Tibial artery (tissue), 4 donors: ENCODE results near the gene CYP24A1.

Source experiments
- DNase-seq, 2 donors: peaks; one replicate each; pipeline ENCODE4 v3.0.0-alpha.2; 2019
- H3K27ac ChIP-seq, 2 donors: fragments of 200-600 bp; sonication (generic) in 1 of 2; 1 replicate in 1 of 2; 2 replicates in 1 of 2; pipeline ENCODE4 v1.5.1; 2018 to 2019; ENCODE audit warnings: mild to moderate bottlenecking in 1 of 2
- H3K27me3 ChIP-seq, 2 donors: fragments of 200-600 bp; sonication (generic) in 1 of 2; one replicate each; pipeline versions ENCODE4 v1.5.1 to v1.6.0; 2016 to 2019
- H3K36me3 ChIP-seq, 3 donors: fragments of 200-600 bp; sonication (generic) in 2 of 3; one replicate each; pipeline ENCODE4 v1.5.1; 2016 to 2019; ENCODE audit warnings: mild to moderate bottlenecking in 2 of 3
- H3K4me1 ChIP-seq, 4 donors: fragments of 200-600 bp; sonication (generic) in 2 of 4; 1 replicate in 3 of 4; 2 replicates in 1 of 4; pipeline ENCODE4 v1.5.1; 2016 to 2019
- H3K4me3 ChIP-seq, 2 donors: fragments of 200-600 bp; sonication (generic) in 1 of 2; 1 replicate in 1 of 2; 2 replicates in 1 of 2; pipeline ENCODE4 v1.5.1; 2018 to 2019; ENCODE audit warnings: mild to moderate bottlenecking in 2 of 2
- H3K9me3 ChIP-seq, 3 donors: fragments of 200-600 bp; sonication (generic) in 1 of 3; one replicate each; pipeline ENCODE4 v1.5.1; 2016 to 2019
- intact Hi-C: fragments of 100-400 bp; cut with DNase I; formaldehyde crosslinking; loops from one replicate; pipeline ENCODE4 v1.15.0; 2023; ENCODE audit warnings: low total_unique reads
- TF ChIP-seq, protein P1 (sequence below), 2 experiments: fragments of 200-600 bp in 1 of 2; fragments of 450-650 bp in 1 of 2; IDR thresholded peaks; one replicate each; pipeline ENCODE4 v1.5.1; 2017 to 2019; ENCODE audit warnings: antibody characterized with exemption in 2 of 2, mild to moderate bottlenecking in 1 of 2, moderate library complexity in 1 of 2

The CYP24A1 gene

GRCh38 chr20:54172532-54172855, 1.3 kb downstream of the CYP24A1 start:
- Histone ChIP-seq H3K4me1 (peaks cover 0 to 21% (median 12%) of the 10 kb centered on the region in 4 donors), H3K9me3 (no peaks in the 10 kb centered on the region), H3K36me3 (no peaks in the 10 kb centered on the region), H3K4me3 (no peak overlapping the region), H3K27me3 (peaks cover 0 to 75% of the 10 kb centered on the region in 2 donors), H3K27ac (no peak overlapping the region)
- TF ChIP-seq, protein P1, sequence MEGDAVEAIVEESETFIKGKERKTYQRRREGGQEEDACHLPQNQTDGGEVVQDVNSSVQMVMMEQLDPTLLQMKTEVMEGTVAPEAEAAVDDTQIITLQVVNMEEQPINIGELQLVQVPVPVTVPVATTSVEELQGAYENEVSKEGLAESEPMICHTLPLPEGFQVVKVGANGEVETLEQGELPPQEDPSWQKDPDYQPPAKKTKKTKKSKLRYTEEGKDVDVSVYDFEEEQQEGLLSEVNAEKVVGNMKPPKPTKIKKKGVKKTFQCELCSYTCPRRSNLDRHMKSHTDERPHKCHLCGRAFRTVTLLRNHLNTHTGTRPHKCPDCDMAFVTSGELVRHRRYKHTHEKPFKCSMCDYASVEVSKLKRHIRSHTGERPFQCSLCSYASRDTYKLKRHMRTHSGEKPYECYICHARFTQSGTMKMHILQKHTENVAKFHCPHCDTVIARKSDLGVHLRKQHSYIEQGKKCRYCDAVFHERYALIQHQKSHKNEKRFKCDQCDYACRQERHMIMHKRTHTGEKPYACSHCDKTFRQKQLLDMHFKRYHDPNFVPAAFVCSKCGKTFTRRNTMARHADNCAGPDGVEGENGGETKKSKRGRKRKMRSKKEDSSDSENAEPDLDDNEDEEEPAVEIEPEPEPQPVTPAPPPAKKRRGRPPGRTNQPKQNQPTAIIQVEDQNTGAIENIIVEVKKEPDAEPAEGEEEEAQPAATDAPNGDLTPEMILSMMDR (IDR thresholded peaks at IDR 0.05) = no peak
- DNase-seq = no peak
- intact Hi-C loops = no loop called here

- Histone ChIP-seq H3K9me3 (no peaks in the 10 kb centered on the region), H3K27ac (no peak overlapping the region), H3K4me3 (no peak overlapping the region), H3K4me1 (peaks cover 0 to 21% (median 12%) of the 10 kb centered on the region in 4 donors), H3K36me3 (no peaks in the 10 kb centered on the region), H3K27me3 (peaks cover 0 to 80% of the 10 kb centered on the region in 2 donors)
- intact Hi-C loops = no loop called here
- DNase-seq = no peak
- TF ChIP-seq, protein P1 (IDR thresholded peaks at IDR 0.05) = no peak
Observed at GRCh38 chr20:54170963-54171362, 2.8 kb downstream of the CYP24A1 start.

DNA sequence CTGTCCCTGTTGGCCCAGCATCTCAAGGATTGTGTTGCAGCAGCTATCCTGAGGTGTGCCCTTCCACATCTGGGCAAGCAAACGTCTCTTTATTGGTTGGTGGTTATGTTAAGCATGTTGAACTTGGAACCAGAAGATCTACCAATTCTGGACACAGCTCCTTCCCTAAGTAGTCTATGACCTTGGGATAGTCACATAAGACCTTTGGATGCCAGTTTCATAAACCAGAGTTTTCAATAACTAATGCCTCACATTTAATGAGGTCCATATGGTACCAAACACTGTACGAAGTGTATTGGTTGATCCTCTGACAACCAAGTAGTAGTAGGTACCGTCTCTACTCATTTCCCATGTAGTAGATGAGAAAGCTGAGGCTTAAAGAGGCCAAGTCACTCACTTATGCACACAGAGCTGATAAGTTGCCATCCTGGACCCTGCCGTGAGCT, 3.7 kb downstream of the CYP24A1 start:
- H3K36me3 ChIP-seq = no peaks in the 10 kb centered on the region
- H3K27me3 ChIP-seq = peaks cover 0 to 75% of the 10 kb centered on the region in 2 donors
- TF ChIP-seq, protein P1 (IDR thresholded peaks at IDR 0.05) = no peak
- DNase-seq = no peak
- no peak overlapping the region for H3K4me3 ChIP-seq
- peaks cover 0 to 21% (median 12%) of the 10 kb centered on the region in 4 donors for H3K4me1 ChIP-seq
- H3K9me3 ChIP-seq = no peaks in the 10 kb centered on the region
- intact Hi-C loops = no loop called here
- no peak overlapping the region for H3K27ac ChIP-seq

DNA sequence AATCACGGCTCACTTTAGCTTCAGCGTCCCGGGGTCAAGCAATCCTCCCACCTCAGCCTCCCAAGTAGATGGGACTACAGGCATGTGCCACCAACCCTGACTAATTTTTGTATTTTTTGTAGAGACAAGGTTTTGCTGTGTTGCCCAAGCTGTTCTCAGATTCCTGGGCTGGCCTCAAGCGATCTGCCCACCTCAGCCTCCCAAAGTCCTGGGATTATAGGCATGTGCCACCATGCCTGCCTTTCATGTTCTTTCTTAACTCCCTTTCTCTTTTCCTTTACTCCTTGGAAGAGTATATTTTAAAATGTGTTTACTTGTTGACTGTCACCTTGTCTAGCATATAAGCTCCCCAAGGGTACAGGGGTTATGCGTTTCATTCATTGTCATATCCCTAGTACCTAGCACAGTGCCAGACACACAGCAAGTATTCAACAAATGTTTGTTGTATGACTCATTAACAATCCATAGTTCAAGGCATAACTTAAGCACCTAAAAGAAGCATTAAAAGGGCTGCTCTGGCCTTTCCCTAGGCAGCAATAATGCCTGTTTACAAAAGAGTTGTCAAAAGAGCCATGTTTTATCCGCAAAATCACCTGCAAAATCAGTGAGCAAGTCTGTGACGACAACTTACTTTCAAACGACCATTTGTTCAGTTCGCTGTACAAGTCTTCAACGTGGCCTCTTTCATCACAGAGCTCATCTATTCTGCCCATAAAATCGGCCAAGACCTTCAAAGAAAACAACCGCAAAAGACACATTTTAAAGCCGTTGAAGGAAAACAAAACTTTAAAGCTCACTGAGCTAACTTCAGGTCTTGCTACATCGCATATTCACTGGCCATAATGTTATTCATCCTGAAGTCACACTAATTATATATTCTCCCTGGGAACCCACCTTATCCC, 4.6 kb downstream of the CYP24A1 start:
- intact Hi-C loops = no loop called here
- H3K27me3 ChIP-seq = peaks cover 0 to 69% of the 10 kb centered on the region in 2 donors

GRCh38 chr20:54167909-54168872, 5.6 kb downstream of the CYP24A1 start:
- Histone ChIP-seq H3K36me3 (no peaks in the 10 kb centered on the region), H3K4me1 (peaks cover 0 to 7% (median 2%) of the 10 kb centered on the region in 4 donors), H3K27me3 (peaks cover 0 to 61% of the 10 kb centered on the region in 2 donors), H3K9me3 (no peaks in the 10 kb centered on the region), H3K4me3 (no peak overlapping the region), H3K27ac (no peak overlapping the region)
- intact Hi-C loops = no loop called here
- DNase-seq = no peak
- TF ChIP-seq, protein P1 (IDR thresholded peaks at IDR 0.05) = no peak

More for the DNA sequence above, 4.6 kb downstream of the CYP24A1 start:
- peaks cover 0 to 17% (median 10%) of the 10 kb centered on the region in 4 donors for H3K4me1 ChIP-seq
- H3K36me3 ChIP-seq = no peaks in the 10 kb centered on the region
- no peak overlapping the region for H3K4me3 ChIP-seq
- no peak overlapping the region for H3K27ac ChIP-seq
- no peaks in the 10 kb centered on the region for H3K9me3 ChIP-seq
- TF ChIP-seq, protein P1 (IDR thresholded peaks at IDR 0.05) = no peak
- no peak for DNase-seq
